ENCODE measurements around the gene C9.

Gene C9

GRCh38 chr5:39369123-39369815 is 5.0 kb upstream of the C9 start:
- no peak for TF ChIP-seq CTCF (IDR thresholded peaks at IDR 0.05; ENCODE audit: low read depth, low read length)
- Histone ChIP-seq H3K4me3 (ENCODE audit: low read depth, low read length) (no peak overlapping the region), H3K4me1 (no peaks in the 10 kb centered on the region), H3K36me3 (no peaks in the 10 kb centered on the region), H3K27me3 (no peaks in the 10 kb centered on the region), H3K9me3 (no peaks in the 10 kb centered on the region)
- DNase-seq = no peak

- Histone ChIP-seq H3K4me3 (ENCODE audit: low read depth, low read length) (no peak overlapping the region), H3K36me3 (no peaks in the 10 kb centered on the region), H3K9me3 (no peaks in the 10 kb centered on the region), H3K4me1 (no peaks in the 10 kb centered on the region), H3K27me3 (no peaks in the 10 kb centered on the region)
- no peak for DNase-seq
- no peak for TF ChIP-seq CTCF (IDR thresholded peaks at IDR 0.05; ENCODE audit: low read depth, low read length)
These were observed 3.8 kb upstream of the C9 start for GRCh38 chr5:39368116-39368515.

- Histone ChIP-seq H3K4me1 (no peaks in the 10 kb centered on the region), H3K27me3 (no peaks in the 10 kb centered on the region)
- no peak for TF ChIP-seq CTCF (IDR thresholded peaks at IDR 0.05; ENCODE audit: low read depth, low read length)
These were observed 3.4 kb upstream of the C9 start for GRCh38 chr5:39367711-39368110.

GRCh38 chr5:39363217-39363616 is 1.1 kb downstream of the C9 start:
- no peak for DNase-seq
- Histone ChIP-seq H3K4me3 (ENCODE audit: low read depth, low read length) (no peak overlapping the region), H3K27me3 (no peaks in the 10 kb centered on the region), H3K4me1 (no peaks in the 10 kb centered on the region), H3K9me3 (no peaks in the 10 kb centered on the region), H3K36me3 (no peaks in the 10 kb centered on the region)
- TF ChIP-seq CTCF (IDR thresholded peaks at IDR 0.05; ENCODE audit: low read depth, low read length) = no peak

More at GRCh38 chr5:39367711-39368110, 3.4 kb upstream of the C9 start:
- Histone ChIP-seq H3K9me3 (no peaks in the 10 kb centered on the region), H3K36me3 (no peaks in the 10 kb centered on the region), H3K4me3 (ENCODE audit: low read depth, low read length) (no peak overlapping the region)
- DNase-seq = no peak

GRCh38 chr5:39362646-39363045 is 1.6 kb downstream of the C9 start:
- Histone ChIP-seq H3K4me1 (no peaks in the 10 kb centered on the region), H3K36me3 (no peaks in the 10 kb centered on the region), H3K9me3 (no peaks in the 10 kb centered on the region), H3K27me3 (no peaks in the 10 kb centered on the region), H3K4me3 (ENCODE audit: low read depth, low read length) (no peak overlapping the region)
- no peak for DNase-seq
- no peak for TF ChIP-seq CTCF (IDR thresholded peaks at IDR 0.05; ENCODE audit: low read depth, low read length)

GRCh38 chr5:39361306-39361705 is 3.0 kb downstream of the C9 start:
- no peak overlapping the region for H3K4me3 ChIP-seq (ENCODE audit: low read depth, low read length)
- H3K27me3 ChIP-seq = no peaks in the 10 kb centered on the region
- DNase-seq = no peak
- H3K9me3 ChIP-seq = no peaks in the 10 kb centered on the region
- no peaks in the 10 kb centered on the region for H3K36me3 ChIP-seq
- H3K4me1 ChIP-seq = no peaks in the 10 kb centered on the region
- no peak for TF ChIP-seq CTCF (IDR thresholded peaks at IDR 0.05; ENCODE audit: low read depth, low read length)
